RWPE1 (cell line): ENCODE data around the gene AP5S1.

Experiments used
- CTCF ChIA-PET: fragments of 350-600 bp; sonication (Branson Sonifier 250); formaldehyde crosslinking; extraction: SDS; loops from one replicate; lab custom pipeline; 2021; lab: Yijun Ruan, JAX
- POLR2A ChIA-PET: fragments of 400-600 bp; formaldehyde crosslinking; extraction: SDS; loops from one replicate; lab custom pipeline; 2020; ENCODE audit warnings: antibody characterized with exemption; ENCODE audit not compliant: low non-redundant PET; lab: Yijun Ruan, JAX
- DNase-seq: peaks from one replicate; pipeline ENCODE4 v3.0.0; 2012; ENCODE audit warnings: low spot score
- H3K27ac ChIP-seq: fragments of 450-650 bp; 2 replicates; pipeline ENCODE4 v1.5.1; 2017
- CTCF ChIP-seq: fragments of 450-650 bp; conservative IDR thresholded peaks from 2 replicates; pipeline ENCODE4 v1.5.1; 2017; ENCODE audit warnings: low read depth, mild to moderate bottlenecking

Gene AP5S1

GRCh38 chr20:3784216-3784853, 36.0 kb upstream of the AP5S1 start:
- H3K27ac ChIP-seq, result peak overlapping the region; percentile 83
- TF ChIP-seq CTCF, result no peak
- DNase-seq, result no peak
- CTCF ChIA-PET, result interaction anchor here (0.5 to 1.2 kb wide), 7 partner anchors 27 to 957 kb away, joined by 3 to 4 read pairs (median 3); no protein-coding TSS in a partner anchor
- POLR2A ChIA-PET, result interaction anchor here (1.9 kb wide), 1 partner anchor 17 kb away, joined by 4 read pairs; the partner anchor contains the start of gene ADISSP

DNA sequence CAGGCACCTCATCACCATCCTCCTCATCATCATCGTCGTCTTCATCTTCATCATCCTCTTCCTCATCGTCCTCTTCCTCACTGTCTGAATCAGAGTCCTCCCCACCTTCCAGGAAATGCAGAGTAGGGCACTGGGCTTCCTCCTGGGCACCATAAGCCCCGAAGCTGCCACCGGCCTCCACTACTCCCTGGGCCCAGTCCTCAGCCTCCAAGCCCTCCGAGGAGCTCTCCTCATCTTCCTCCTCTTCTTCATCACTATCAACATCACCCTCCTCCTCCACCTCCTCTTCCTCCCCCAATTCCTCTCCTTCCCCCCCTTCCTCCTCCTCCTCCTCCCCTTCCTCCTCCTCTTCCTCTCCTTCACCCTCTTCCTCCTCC, 35.5 kb upstream of the AP5S1 start:
- no peak for DNase-seq
- no peak for TF ChIP-seq CTCF
- ChIA-PET CTCF (interaction anchor here (0.5 to 3.5 kb wide), 6 partner anchors 33 to 670 kb away, joined by 3 to 32 read pairs (median 3); partner anchors contain the start of gene AP5S1), POLR2A (interaction anchor here (1.9 kb wide), 1 partner anchor 17 kb away, joined by 4 read pairs; the partner anchor contains the start of gene ADISSP)
- peak overlapping the region; percentile 83 for H3K27ac ChIP-seq

DNA sequence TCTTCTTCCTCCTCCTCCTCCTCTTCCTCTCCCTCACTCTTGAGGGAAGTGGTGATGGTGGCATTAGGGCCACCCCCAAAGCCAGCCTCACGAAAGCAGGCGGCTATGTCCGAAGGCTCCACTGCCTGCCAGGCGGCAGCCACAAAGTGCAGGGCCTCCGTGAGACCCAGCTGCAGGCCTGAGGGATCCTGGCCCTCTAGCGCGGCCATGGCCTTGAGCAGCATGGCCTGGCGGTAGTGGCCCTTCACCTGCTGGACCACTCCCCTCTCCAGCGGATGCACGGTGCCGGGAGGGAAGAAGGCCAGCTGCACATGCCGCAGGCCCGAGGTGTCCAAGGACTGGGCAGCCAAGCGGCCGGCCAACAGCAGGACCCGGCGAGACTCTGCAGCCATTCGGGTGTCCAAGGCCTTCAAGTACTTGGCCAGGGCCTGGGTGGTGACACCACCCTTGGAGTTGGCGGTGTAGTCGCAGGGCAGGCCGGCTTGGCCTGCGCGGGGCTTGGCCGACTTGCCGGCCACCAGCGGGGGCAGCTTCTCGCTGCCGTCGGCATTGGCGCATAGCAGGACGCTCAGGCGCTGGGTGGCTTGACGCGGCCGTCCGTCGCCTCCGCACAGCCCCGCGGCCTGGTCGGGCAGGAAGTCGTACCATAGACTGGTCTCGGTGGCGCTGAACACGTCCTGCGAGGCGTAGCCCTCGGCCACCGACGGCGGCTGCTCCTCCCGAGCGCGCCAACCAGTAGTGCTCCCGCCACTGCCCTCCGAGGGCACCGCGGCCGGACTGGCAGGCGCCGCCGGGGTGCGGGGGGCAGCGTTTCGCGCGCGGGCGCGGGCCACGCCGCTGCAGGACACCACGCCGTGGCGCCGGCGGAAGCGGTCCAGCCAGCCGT, 34.9 kb upstream of the AP5S1 start:
- no peak for TF ChIP-seq CTCF
- ChIA-PET CTCF (interaction anchor here (1.0 to 3.5 kb wide), 5 partner anchors 7 to 69 kb away, joined by 3 to 32 read pairs (median 3); partner anchors contain the start of gene AP5S1), POLR2A (interaction anchor here (1.1 to 1.9 kb wide), 2 partner anchors 18 to 35 kb away, joined by 4 read pairs; partner anchors contain the start of genes ADISSP and AP5S1)
- peak overlapping the region; percentile 83 for H3K27ac ChIP-seq
- no peak for DNase-seq

DNA sequence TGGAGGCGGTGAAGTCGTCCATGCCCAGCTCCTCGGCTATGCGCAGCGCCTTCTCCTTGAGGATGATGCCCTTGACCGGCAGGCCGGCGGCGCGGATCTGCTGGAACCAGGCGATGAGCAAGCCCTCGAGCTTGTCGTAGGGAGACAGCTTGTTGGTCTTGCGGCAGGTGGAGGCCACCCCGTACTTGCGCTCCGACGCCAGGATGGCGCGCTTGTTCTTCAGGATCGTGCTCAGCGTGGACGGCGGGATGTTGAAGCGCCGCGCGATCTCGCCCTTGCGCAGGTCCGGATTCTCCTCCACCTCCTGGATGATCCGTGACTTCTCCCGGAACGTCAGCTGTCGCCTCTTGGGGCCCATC, 34.2 kb upstream of the AP5S1 start:
- no peak for DNase-seq
- ChIA-PET CTCF (interaction anchor here (0.7 to 3.5 kb wide), 7 partner anchors 8 to 285 kb away, joined by 3 to 32 read pairs (median 3); partner anchors contain the start of gene AP5S1), POLR2A (interaction anchor here (1.1 kb wide), 1 partner anchor 34 kb away, joined by 4 read pairs; the partner anchor contains the start of gene AP5S1)
- peak overlapping the region; percentile 83 for H3K27ac ChIP-seq
- TF ChIP-seq CTCF, result no peak

- CTCF ChIA-PET, result interaction anchor here (0.6 to 3.5 kb wide), 14 partner anchors 9 to 284 kb away, joined by 3 to 32 read pairs (median 4); partner anchors contain the start of gene AP5S1
- peak within 1 kb of the TSS; percentile 83 for H3K27ac ChIP-seq
- POLR2A ChIA-PET, result interaction anchor here (0.6 to 1.0 kb wide), 2 partner anchors 9 to 34 kb away, joined by 3 to 6 read pairs; partner anchors contain the start of genes AP5S1 and CDC25B
- peak; percentile 92 for DNase-seq
- peak; percentile 99 for TF ChIP-seq CTCF
Measured at GRCh38 chr20:3786665-3787323, 33.6 kb upstream of the AP5S1 start, which contains the start of gene CENPB. Gene CENPB (minus strand): TSS chr20:3786740. CDS start chr20:3786483, 257 bp downstream.
